HG03457 (cell line): Measurements from ENCODE around the gene FOXF2.

Experiments used
- ATAC-seq: cut with Tn5 transposase; IDR thresholded peaks from one replicate; pipeline ENCODE4 v1.9.1; 2021; ENCODE audit warnings: moderate number of reproducible peaks; ENCODE audit not compliant: unreplicated experiment

The FOXF2 gene

GRCh38 chr6:1438471-1438881 is 49.1 kb downstream of the FOXF2 start:
- no peak for ATAC-seq

GRCh38 chr6:1439349-1439748 is 50.0 kb downstream of the FOXF2 start:
- no peak for ATAC-seq

- no peak for ATAC-seq
Measured at GRCh38 chr6:1442929-1443328, 53.6 kb downstream of the FOXF2 start.
